ENCODE results near the gene ARHGAP24. TPM values are rescaled to one million over a fixed set of nuclear protein-coding genes. Genes with fewer than 3 reads are reported as not detected.

Gene ARHGAP24
- total RNA-seq, 1 donor = 32.1 TPM

- H3K4me1 ChIP-seq (ENCODE audit: insufficient read depth, low read length) = peaks cover 30% of the 10 kb centered on the region
- H3K4me3 ChIP-seq (ENCODE audit: low read length) = no peak overlapping the region
- H3K9me3 ChIP-seq (ENCODE audit: low read depth, low read length) = no peaks in the 10 kb centered on the region
- no peaks in the 10 kb centered on the region for H3K27me3 ChIP-seq (ENCODE audit: insufficient read depth, low read length)
Observed at GRCh38 chr4:85932500-85933290, 457.7 kb downstream of the ARHGAP24 start.

GRCh38 chr4:85933291-85933640 lies 458.3 kb downstream of the ARHGAP24 start:
- no peak overlapping the region for H3K4me3 ChIP-seq (ENCODE audit: low read length)
- H3K4me1 ChIP-seq (ENCODE audit: insufficient read depth, low read length) = peaks cover 26% of the 10 kb centered on the region
- no peaks in the 10 kb centered on the region for H3K27me3 ChIP-seq (ENCODE audit: insufficient read depth, low read length)
- H3K9me3 ChIP-seq (ENCODE audit: low read depth, low read length) = no peaks in the 10 kb centered on the region

- H3K27me3 ChIP-seq (ENCODE audit: insufficient read depth, low read length) = no peaks in the 10 kb centered on the region
- H3K9me3 ChIP-seq (ENCODE audit: low read depth, low read length) = no peaks in the 10 kb centered on the region
- H3K4me3 ChIP-seq (ENCODE audit: low read length) = no peak overlapping the region
- peaks cover 4% of the 10 kb centered on the region for H3K4me1 ChIP-seq (ENCODE audit: insufficient read depth, low read length)
Observed at GRCh38 chr4:85937507-85937906, 462.6 kb downstream of the ARHGAP24 start.

GRCh38 chr4:85938062-85938461 lies 463.1 kb downstream of the ARHGAP24 start:
- no peaks in the 10 kb centered on the region for H3K9me3 ChIP-seq (ENCODE audit: low read depth, low read length)
- no peak overlapping the region for H3K4me3 ChIP-seq (ENCODE audit: low read length)
- H3K4me1 ChIP-seq (ENCODE audit: insufficient read depth, low read length) = no peaks in the 10 kb centered on the region
- H3K27me3 ChIP-seq (ENCODE audit: insufficient read depth, low read length) = no peaks in the 10 kb centered on the region

- no peaks in the 10 kb centered on the region for H3K4me1 ChIP-seq (ENCODE audit: insufficient read depth, low read length)
- H3K4me3 ChIP-seq (ENCODE audit: low read length) = no peak overlapping the region
- no peaks in the 10 kb centered on the region for H3K27me3 ChIP-seq (ENCODE audit: insufficient read depth, low read length)
- no peaks in the 10 kb centered on the region for H3K9me3 ChIP-seq (ENCODE audit: low read depth, low read length)
Observed at GRCh38 chr4:85938902-85939301, 464.0 kb downstream of the ARHGAP24 start.

- no peaks in the 10 kb centered on the region for H3K9me3 ChIP-seq (ENCODE audit: low read depth, low read length)
- no peaks in the 10 kb centered on the region for H3K27me3 ChIP-seq (ENCODE audit: insufficient read depth, low read length)
- H3K4me1 ChIP-seq (ENCODE audit: insufficient read depth, low read length) = no peaks in the 10 kb centered on the region
- H3K4me3 ChIP-seq (ENCODE audit: low read length) = no peak overlapping the region
Observed at GRCh38 chr4:85939595-85939994, 464.6 kb downstream of the ARHGAP24 start.

- Histone ChIP-seq H3K9me3 (ENCODE audit: low read depth, low read length) (no peaks in the 10 kb centered on the region), H3K27me3 (ENCODE audit: insufficient read depth, low read length) (no peaks in the 10 kb centered on the region), H3K4me3 (ENCODE audit: low read length) (no peak overlapping the region), H3K4me1 (ENCODE audit: insufficient read depth, low read length) (no peaks in the 10 kb centered on the region)
Observed at GRCh38 chr4:85940151-85940550, 465.2 kb downstream of the ARHGAP24 start.

GRCh38 chr4:85942107-85942506 lies 467.2 kb downstream of the ARHGAP24 start:
- Histone ChIP-seq H3K4me1 (ENCODE audit: insufficient read depth, low read length) (no peaks in the 10 kb centered on the region), H3K27me3 (ENCODE audit: insufficient read depth, low read length) (no peaks in the 10 kb centered on the region), H3K9me3 (ENCODE audit: low read depth, low read length) (no peaks in the 10 kb centered on the region), H3K4me3 (ENCODE audit: low read length) (no peak overlapping the region)

GRCh38 chr4:85946821-85947220 lies 471.9 kb downstream of the ARHGAP24 start:
- Histone ChIP-seq H3K4me1 (ENCODE audit: insufficient read depth, low read length) (no peaks in the 10 kb centered on the region), H3K27me3 (ENCODE audit: insufficient read depth, low read length) (no peaks in the 10 kb centered on the region), H3K4me3 (ENCODE audit: low read length) (no peak overlapping the region), H3K9me3 (ENCODE audit: low read depth, low read length) (no peaks in the 10 kb centered on the region)

GRCh38 chr4:85951099-85951498 lies 476.1 kb downstream of the ARHGAP24 start:
- H3K9me3 ChIP-seq (ENCODE audit: low read depth, low read length) = no peaks in the 10 kb centered on the region
- no peaks in the 10 kb centered on the region for H3K27me3 ChIP-seq (ENCODE audit: insufficient read depth, low read length)
- H3K4me1 ChIP-seq (ENCODE audit: insufficient read depth, low read length) = no peaks in the 10 kb centered on the region
- H3K4me3 ChIP-seq (ENCODE audit: low read length) = no peak overlapping the region

GRCh38 chr4:85952528-85952927 lies 477.6 kb downstream of the ARHGAP24 start:
- Histone ChIP-seq H3K27me3 (ENCODE audit: insufficient read depth, low read length) (no peaks in the 10 kb centered on the region), H3K9me3 (ENCODE audit: low read depth, low read length) (no peaks in the 10 kb centered on the region), H3K4me3 (ENCODE audit: low read length) (no peak overlapping the region), H3K4me1 (ENCODE audit: insufficient read depth, low read length) (no peaks in the 10 kb centered on the region)

GRCh38 chr4:85952972-85953650 lies 478.2 kb downstream of the ARHGAP24 start:
- Histone ChIP-seq H3K4me3 (ENCODE audit: low read length) (no peak overlapping the region), H3K9me3 (ENCODE audit: low read depth, low read length) (no peaks in the 10 kb centered on the region), H3K27me3 (ENCODE audit: insufficient read depth, low read length) (no peaks in the 10 kb centered on the region), H3K4me1 (ENCODE audit: insufficient read depth, low read length) (no peaks in the 10 kb centered on the region)

GRCh38 chr4:85953651-85954018 lies 478.7 kb downstream of the ARHGAP24 start:
- Histone ChIP-seq H3K4me3 (ENCODE audit: low read length) (no peak overlapping the region), H3K4me1 (ENCODE audit: insufficient read depth, low read length) (no peaks in the 10 kb centered on the region), H3K27me3 (ENCODE audit: insufficient read depth, low read length) (no peaks in the 10 kb centered on the region), H3K9me3 (ENCODE audit: low read depth, low read length) (no peaks in the 10 kb centered on the region)

- Histone ChIP-seq H3K9me3 (ENCODE audit: low read depth, low read length) (no peaks in the 10 kb centered on the region), H3K4me1 (ENCODE audit: insufficient read depth, low read length) (no peaks in the 10 kb centered on the region), H3K27me3 (ENCODE audit: insufficient read depth, low read length) (no peaks in the 10 kb centered on the region), H3K4me3 (ENCODE audit: low read length) (no peak overlapping the region)
Observed at GRCh38 chr4:85955620-85956292, 480.8 kb downstream of the ARHGAP24 start.

GRCh38 chr4:85956293-85956945 lies 481.5 kb downstream of the ARHGAP24 start:
- Histone ChIP-seq H3K4me3 (ENCODE audit: low read length) (no peak overlapping the region), H3K4me1 (ENCODE audit: insufficient read depth, low read length) (no peaks in the 10 kb centered on the region), H3K27me3 (ENCODE audit: insufficient read depth, low read length) (no peaks in the 10 kb centered on the region), H3K9me3 (ENCODE audit: low read depth, low read length) (no peaks in the 10 kb centered on the region)

All from mononuclear cell (primary cell).